RWPE2 (cell line): ENCODE results near the gene GPR45.

Source experiments
- ATAC-seq: fragments of 200-7000 bp; cut with Tn5 transposase; 3 replicates; pipeline ENCODE4 v1.9.1; 2021; ENCODE audit warnings: low read depth
- DNase-seq: peaks from one replicate; pipeline ENCODE4 v3.0.0-alpha.2; 2020; ENCODE audit warnings: low spot score
- H3K27ac ChIP-seq: fragments of 450-650 bp; 2 replicates; pipeline ENCODE4 v1.5.1; 2017; ENCODE audit warnings: mild to moderate bottlenecking; ENCODE audit not compliant: poor library complexity, severe bottlenecking
- H3K27me3 ChIP-seq: fragments of 250-450 bp; sonication (Bioruptor Pico); 2 replicates; pipeline ENCODE4 v1.5.1; 2021; ENCODE audit warnings: mild to moderate bottlenecking, moderate library complexity; ENCODE audit not compliant: insufficient read depth, poor library complexity, severe bottlenecking
- H3K36me3 ChIP-seq: fragments of 250-450 bp; sonication (Bioruptor Pico); 2 replicates; pipeline ENCODE4 v1.5.1; 2020; ENCODE audit warnings: low read depth, mild to moderate bottlenecking, moderate library complexity
- H3K4me1 ChIP-seq: fragments of 250-450 bp; sonication (Bioruptor Pico); 2 replicates; pipeline ENCODE4 v1.5.1; 2021; ENCODE audit warnings: mild to moderate bottlenecking, moderate library complexity; ENCODE audit not compliant: insufficient read depth, poor library complexity, severe bottlenecking
- H3K4me3 ChIP-seq: fragments of 250-450 bp; sonication (Bioruptor Pico); 2 replicates; pipeline ENCODE4 v1.5.1; 2021; ENCODE audit warnings: mild to moderate bottlenecking, moderate library complexity; ENCODE audit not compliant: severe bottlenecking
- H3K9me3 ChIP-seq: fragments of 250-450 bp; sonication (Bioruptor Pico); 2 replicates; pipeline ENCODE4 v1.5.1; 2021; ENCODE audit warnings: mild to moderate bottlenecking, moderate library complexity; ENCODE audit not compliant: severe bottlenecking
- TF ChIP-seq, protein P1 (sequence below): fragments of 450-650 bp; IDR thresholded peaks from one replicate; pipeline ENCODE4 v1.5.1; 2017; ENCODE audit warnings: mild to moderate bottlenecking, moderate library complexity; ENCODE audit not compliant: poor library complexity, severe bottlenecking

GPR45 gene

DNA sequence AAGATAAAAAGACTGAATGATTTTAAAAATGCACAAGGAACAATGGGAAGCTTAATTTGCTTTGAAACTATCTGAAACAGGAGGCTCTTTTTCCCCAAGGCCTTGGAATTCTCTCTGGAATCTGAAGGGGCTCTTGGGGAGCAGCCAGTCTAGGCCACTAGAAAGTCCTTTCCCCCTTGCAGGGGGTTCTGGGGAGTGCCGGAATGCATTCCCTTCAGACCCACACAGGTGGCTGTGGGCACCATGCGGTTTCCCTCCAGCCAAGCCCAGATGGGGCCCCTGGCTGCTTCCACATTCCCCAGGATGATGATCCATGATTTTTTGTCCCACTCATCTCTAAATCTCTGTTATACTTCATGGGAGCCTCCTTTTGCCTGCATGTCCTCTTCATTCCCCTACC, 10.7 kb downstream of the GPR45 start:
- TF ChIP-seq, protein P1, sequence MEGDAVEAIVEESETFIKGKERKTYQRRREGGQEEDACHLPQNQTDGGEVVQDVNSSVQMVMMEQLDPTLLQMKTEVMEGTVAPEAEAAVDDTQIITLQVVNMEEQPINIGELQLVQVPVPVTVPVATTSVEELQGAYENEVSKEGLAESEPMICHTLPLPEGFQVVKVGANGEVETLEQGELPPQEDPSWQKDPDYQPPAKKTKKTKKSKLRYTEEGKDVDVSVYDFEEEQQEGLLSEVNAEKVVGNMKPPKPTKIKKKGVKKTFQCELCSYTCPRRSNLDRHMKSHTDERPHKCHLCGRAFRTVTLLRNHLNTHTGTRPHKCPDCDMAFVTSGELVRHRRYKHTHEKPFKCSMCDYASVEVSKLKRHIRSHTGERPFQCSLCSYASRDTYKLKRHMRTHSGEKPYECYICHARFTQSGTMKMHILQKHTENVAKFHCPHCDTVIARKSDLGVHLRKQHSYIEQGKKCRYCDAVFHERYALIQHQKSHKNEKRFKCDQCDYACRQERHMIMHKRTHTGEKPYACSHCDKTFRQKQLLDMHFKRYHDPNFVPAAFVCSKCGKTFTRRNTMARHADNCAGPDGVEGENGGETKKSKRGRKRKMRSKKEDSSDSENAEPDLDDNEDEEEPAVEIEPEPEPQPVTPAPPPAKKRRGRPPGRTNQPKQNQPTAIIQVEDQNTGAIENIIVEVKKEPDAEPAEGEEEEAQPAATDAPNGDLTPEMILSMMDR: no peak
- Histone ChIP-seq H3K4me1 (no peaks in the 10 kb centered on the region), H3K27me3 (no peaks in the 10 kb centered on the region), H3K4me3 (no peak overlapping the region), H3K27ac (no peak overlapping the region), H3K36me3 (no peaks in the 10 kb centered on the region), H3K9me3 (no peaks in the 10 kb centered on the region)
- ATAC-seq (no peak), DNase-seq (no peak)

DNA sequence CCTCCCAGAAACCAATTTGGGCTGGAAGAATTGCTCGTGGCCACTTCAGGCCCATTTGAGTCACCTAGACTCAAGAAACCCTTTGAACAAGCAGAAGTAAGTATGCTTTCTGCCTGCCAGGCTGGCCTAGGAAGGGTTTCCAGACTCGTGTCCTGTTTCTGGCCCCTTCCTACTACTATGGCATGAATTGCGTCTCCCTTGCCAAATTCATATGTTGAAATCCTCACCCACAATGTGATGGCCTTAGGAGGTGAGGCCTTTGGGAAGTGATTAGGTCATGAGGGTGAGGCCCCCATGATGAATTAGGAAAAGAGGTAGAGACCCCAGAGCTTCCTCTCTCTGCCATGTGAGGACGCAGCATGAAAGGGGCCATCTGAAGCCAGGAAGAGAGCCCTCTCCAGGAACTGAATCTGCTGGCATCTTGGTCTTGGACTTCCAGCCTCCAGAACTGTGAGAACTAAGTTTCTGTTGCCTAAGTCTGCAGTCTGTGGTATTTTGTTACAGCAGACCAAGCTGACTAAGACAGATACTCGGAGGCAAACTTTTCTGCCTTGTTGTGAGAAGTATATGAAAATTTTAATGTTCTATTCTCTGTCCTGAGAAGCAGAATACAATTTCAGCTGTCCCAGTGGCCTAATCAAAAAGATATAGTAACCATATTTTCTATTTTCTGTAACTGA, 13.1 kb downstream of the GPR45 start:
- Histone ChIP-seq H3K27me3 (no peaks in the 10 kb centered on the region), H3K9me3 (no peaks in the 10 kb centered on the region), H3K4me1 (no peaks in the 10 kb centered on the region), H3K36me3 (no peaks in the 10 kb centered on the region), H3K4me3 (no peak overlapping the region), H3K27ac (no peak overlapping the region)
- no peak for ATAC-seq
- no peak for DNase-seq
- TF ChIP-seq, protein P1: no peak

DNA sequence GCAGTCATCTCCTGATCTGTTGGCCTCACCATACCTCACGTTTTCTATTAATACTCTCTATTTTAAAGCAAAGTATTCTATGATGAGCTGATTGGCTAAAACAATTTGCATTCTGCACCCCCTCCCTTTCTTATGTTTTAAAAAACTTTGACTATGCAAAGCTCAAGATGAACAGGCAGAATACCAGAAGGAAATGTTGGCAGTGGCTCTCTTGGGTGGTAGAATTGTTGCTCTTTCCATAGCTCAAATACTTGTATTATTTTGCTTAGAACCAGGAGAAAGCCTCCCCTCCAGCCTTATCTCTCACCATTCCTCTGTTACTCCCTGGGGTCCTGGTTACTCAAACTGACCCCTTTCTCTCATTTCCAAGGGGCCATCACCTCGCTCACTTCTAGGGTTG, 14.4 kb downstream of the GPR45 start:
- TF ChIP-seq, protein P1: no peak
- H3K4me1 ChIP-seq: peaks cover 5% of the 10 kb centered on the region
- H3K9me3 ChIP-seq: no peaks in the 10 kb centered on the region
- H3K4me3 ChIP-seq: no peak overlapping the region
- no peak for ATAC-seq
- H3K27me3 ChIP-seq: no peaks in the 10 kb centered on the region
- no peak for DNase-seq
- no peaks in the 10 kb centered on the region for H3K36me3 ChIP-seq
- H3K27ac ChIP-seq: no peak overlapping the region

DNA sequence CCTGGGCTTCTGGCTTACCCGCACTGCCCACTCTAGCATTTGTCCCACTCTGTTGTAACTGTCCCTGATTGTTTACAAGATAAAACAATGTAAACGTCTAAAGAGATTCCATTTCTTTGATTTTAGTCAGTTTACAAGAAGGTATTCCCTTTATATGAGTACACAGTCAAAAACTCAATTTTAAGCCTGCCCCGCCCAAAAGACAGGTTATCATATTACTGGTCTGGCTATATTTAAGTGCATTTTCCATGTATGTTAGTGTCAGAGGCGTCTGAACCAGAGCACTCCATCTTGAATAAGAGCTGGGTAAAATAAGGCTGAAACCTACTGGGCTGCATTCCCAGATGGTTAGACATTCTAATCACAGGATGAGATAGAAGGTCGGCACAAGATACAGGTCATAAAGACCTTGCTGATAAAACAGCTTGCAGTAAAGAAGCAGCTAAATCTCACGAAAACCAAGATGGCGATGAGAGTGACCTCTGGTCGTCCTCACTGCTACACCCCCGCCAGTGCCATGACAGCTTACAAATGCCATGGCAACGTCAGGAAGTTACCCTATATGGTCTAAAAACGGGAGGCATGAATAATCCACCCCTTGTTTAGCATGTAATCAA, 15.0 kb downstream of the GPR45 start:
- Histone ChIP-seq H3K36me3 (no peaks in the 10 kb centered on the region), H3K4me1 (peaks cover 10% of the 10 kb centered on the region), H3K27me3 (no peaks in the 10 kb centered on the region), H3K4me3 (no peak overlapping the region), H3K9me3 (no peaks in the 10 kb centered on the region), H3K27ac (no peak overlapping the region)
- TF ChIP-seq, protein P1: no peak
- DNase-seq: no peak
- no peak for ATAC-seq

DNA sequence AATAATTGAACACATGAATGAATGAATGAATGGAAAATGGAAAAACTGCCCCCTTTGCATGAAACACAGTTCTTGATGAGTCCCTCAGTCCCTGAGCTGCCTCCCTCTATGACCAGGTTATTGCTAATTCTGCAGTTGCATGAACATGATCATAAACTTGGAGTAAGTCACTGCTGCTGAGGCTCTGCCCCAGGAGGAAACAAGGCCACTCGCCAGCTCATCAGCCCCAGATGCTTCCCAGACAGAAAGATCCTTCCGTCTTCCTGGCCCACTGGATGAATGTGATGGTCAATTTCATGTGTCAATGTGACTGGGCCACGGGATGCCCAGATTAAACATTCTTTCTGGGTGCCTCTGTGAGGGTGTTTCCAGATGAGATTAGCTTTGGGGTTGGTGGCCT, 16.4 kb downstream of the GPR45 start:
- ATAC-seq (no peak), DNase-seq (no peak)
- H3K4me1 ChIP-seq: peaks cover 10% of the 10 kb centered on the region
- TF ChIP-seq, protein P1: no peak
- H3K27ac ChIP-seq: no peak overlapping the region
- H3K36me3 ChIP-seq: no peaks in the 10 kb centered on the region
- H3K27me3 ChIP-seq: no peaks in the 10 kb centered on the region
- no peaks in the 10 kb centered on the region for H3K9me3 ChIP-seq
- no peak overlapping the region for H3K4me3 ChIP-seq
